RWPE1 (cell line): Measurements from ENCODE around the gene RUNX3.

Experiments
- CTCF ChIA-PET: fragments of 350-600 bp; sonication (Branson Sonifier 250); formaldehyde crosslinking; extraction: SDS; loops from one replicate; lab custom pipeline; 2021; lab: Yijun Ruan, JAX
- POLR2A ChIA-PET: fragments of 400-600 bp; formaldehyde crosslinking; extraction: SDS; loops from one replicate; lab custom pipeline; 2020; ENCODE audit warnings: antibody characterized with exemption; ENCODE audit not compliant: low non-redundant PET; lab: Yijun Ruan, JAX
- DNase-seq: peaks from one replicate; pipeline ENCODE4 v3.0.0; 2012; ENCODE audit warnings: low spot score
- H3K27ac ChIP-seq: fragments of 450-650 bp; 2 replicates; pipeline ENCODE4 v1.5.1; 2017
- TF ChIP-seq, protein P1 (sequence below): fragments of 450-650 bp; conservative IDR thresholded peaks from 2 replicates; pipeline ENCODE4 v1.5.1; 2017; ENCODE audit warnings: low read depth, mild to moderate bottlenecking

Gene RUNX3

GRCh38 chr1:24925082-24925779, 4.8 kb downstream of the RUNX3 start:
- CTCF ChIA-PET: interaction anchor here (0.7 kb wide), 1 partner anchor 1983 kb away, joined by 3 read pairs; no protein-coding TSS in a partner anchor
- DNase-seq: no peak
- POLR2A ChIA-PET: no interaction called here
- TF ChIP-seq, protein P1, sequence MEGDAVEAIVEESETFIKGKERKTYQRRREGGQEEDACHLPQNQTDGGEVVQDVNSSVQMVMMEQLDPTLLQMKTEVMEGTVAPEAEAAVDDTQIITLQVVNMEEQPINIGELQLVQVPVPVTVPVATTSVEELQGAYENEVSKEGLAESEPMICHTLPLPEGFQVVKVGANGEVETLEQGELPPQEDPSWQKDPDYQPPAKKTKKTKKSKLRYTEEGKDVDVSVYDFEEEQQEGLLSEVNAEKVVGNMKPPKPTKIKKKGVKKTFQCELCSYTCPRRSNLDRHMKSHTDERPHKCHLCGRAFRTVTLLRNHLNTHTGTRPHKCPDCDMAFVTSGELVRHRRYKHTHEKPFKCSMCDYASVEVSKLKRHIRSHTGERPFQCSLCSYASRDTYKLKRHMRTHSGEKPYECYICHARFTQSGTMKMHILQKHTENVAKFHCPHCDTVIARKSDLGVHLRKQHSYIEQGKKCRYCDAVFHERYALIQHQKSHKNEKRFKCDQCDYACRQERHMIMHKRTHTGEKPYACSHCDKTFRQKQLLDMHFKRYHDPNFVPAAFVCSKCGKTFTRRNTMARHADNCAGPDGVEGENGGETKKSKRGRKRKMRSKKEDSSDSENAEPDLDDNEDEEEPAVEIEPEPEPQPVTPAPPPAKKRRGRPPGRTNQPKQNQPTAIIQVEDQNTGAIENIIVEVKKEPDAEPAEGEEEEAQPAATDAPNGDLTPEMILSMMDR: no peak
- H3K27ac ChIP-seq: no peak overlapping the region

DNA sequence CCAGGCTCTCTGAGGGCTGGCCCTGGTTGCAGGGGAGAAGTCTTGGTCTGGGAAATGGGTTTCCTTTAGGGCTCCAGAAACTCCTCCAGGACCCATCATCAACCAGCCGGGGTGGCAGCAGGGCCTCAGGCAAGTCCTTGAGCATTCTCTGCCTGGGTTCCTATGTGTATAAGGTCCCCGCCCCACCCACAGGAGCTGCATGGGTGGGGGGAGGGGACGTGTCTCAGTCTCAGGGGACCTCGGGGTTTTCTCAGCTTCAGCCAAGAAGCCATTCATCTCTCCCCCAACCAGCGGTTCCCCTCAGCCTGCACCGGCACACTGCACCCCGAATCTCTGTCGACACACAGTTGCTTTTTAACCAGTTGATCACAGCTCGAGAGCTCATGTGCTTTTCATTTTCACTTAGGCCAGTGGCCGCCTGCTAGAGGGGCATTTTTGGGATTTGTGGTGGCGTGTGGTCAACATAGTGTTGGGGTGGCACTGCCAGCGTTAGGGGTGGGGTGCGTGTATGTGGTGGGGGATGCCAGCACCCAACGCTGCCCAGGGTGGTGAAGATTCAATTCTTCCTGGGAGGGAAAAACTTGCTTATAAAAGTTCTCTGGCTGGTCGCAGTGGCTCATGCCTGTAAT, 6.5 kb downstream of the RUNX3 start:
- CTCF ChIA-PET: interaction anchor here (1.1 kb wide), 1 partner anchor 9 kb away, joined by 5 read pairs; no protein-coding TSS in a partner anchor
- no peak for DNase-seq
- H3K27ac ChIP-seq: no peak overlapping the region
- TF ChIP-seq, protein P1: no peak
- POLR2A ChIA-PET: no interaction called here

DNA sequence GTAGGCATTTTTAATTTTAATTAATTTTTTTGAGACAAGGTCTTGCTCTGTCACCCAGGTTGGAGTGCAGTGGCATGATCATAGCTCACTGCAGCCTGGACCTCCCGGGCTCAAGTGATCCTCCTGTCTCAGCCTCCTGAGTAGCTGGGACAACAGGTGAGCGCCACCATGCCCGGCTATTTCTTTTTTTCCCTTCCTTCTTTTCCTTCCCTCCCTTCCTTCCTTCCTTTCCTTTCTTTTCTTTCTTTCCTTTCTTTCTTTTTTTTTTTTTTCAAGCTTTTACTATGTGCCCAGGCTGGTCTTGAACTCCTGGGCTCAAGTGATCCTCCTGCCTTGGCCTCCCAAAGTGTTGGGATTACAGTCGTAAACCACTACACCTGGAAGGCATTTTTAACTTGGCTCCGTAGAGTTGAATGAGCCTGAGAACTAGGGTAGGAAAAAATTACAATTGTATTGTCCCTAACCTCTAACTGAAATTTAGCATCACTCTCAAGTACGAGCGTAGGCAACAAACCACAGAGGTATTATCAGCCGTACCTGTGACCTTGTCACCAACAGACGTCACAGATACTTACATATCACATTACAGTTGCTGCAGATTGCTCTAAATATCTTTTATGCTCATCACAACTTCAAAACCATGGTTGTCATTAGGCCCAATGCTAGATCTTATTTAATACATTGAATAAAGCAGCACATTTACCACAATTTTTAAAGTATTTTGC, 8.0 kb downstream of the RUNX3 start:
- no peak for DNase-seq
- POLR2A ChIA-PET: no interaction called here
- no peak overlapping the region for H3K27ac ChIP-seq
- CTCF ChIA-PET: interaction anchor here (0.5 to 1.6 kb wide), 5 partner anchors 11 to 762 kb away, joined by 3 to 10 read pairs (median 6); no protein-coding TSS in a partner anchor
- TF ChIP-seq, protein P1: no peak

GRCh38 chr1:24921412-24921811, 8.7 kb downstream of the RUNX3 start:
- POLR2A ChIA-PET: no interaction called here
- CTCF ChIA-PET: interaction anchor here (0.6 to 1.6 kb wide), 5 partner anchors 10 to 762 kb away, joined by 3 to 10 read pairs (median 6); no protein-coding TSS in a partner anchor
- TF ChIP-seq, protein P1: no peak
- DNase-seq: no peak
- no peak overlapping the region for H3K27ac ChIP-seq

GRCh38 chr1:24920533-24920925, 9.5 kb downstream of the RUNX3 start:
- ChIA-PET CTCF (interaction anchor here (1.6 kb wide), 1 partner anchor 12 kb away, joined by 10 read pairs; no protein-coding TSS in a partner anchor), POLR2A (no interaction called here)
- no peak for DNase-seq
- H3K27ac ChIP-seq: no peak overlapping the region
- TF ChIP-seq, protein P1: no peak
